ENCODE data around the gene KCNB1.

- TF ChIP-seq CTCF (conservative IDR thresholded peaks at IDR 0.05) (no peak), EZH2 (IDR thresholded peaks at IDR 0.05; ENCODE audit: low read depth) (no peak)
Observed at GRCh38 chr20:49497398-49497669, 14.9 kb upstream of the KCNB1 start.

Measured in PC-9 (cell line).